Measurements from ENCODE around the gene UPK1A.

UPK1A gene

GRCh38 chr19:35693835-35694599 is 27.7 kb downstream of the UPK1A start:
- peak; percentile 91 for DNase-seq

DNA sequence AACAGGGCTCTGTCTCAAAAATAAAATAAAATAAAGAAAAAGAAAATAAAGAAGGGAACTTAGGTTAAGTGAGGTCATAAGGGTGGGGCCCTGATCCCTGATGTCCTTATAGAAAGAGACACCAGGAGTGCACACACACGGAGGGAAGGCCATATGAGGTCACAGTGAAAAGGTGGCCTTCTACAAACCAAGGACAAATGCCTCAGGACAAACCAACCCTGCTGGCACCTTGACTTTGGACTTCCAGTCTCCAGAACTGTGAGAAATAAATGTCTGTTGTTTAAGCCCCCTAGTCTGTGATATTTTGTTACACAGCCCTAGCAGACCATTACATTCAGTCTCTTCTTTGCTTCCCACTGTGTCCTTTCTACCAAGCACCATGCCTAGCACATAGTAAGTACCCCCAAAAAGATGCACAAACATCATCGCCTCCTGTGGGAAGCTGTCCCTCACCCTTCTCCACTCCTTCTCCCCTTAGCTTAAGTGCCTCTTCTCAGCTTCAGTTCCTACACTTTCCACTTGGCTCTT is 29.6 kb downstream of the UPK1A start:
- DNase-seq: no peak

GRCh38 chr19:35696835-35697234 is 30.5 kb downstream of the UPK1A start:
- no peak for DNase-seq

- peak; percentile 99 for DNase-seq
These were observed 36.1 kb downstream of the UPK1A start for GRCh38 chr19:35702223-35703012.

GRCh38 chr19:35703343-35703742 is 37.0 kb downstream of the UPK1A start:
- no peak for DNase-seq

- DNase-seq: no peak
These were observed 37.9 kb downstream of the UPK1A start, which contains the start of gene ZBTB32 for GRCh38 chr19:35704218-35704617. Gene ZBTB32, plus strand, starts transcription at chr19:35704558. Its CDS starts 10,069 bp downstream, at chr19:35714627.

DNA sequence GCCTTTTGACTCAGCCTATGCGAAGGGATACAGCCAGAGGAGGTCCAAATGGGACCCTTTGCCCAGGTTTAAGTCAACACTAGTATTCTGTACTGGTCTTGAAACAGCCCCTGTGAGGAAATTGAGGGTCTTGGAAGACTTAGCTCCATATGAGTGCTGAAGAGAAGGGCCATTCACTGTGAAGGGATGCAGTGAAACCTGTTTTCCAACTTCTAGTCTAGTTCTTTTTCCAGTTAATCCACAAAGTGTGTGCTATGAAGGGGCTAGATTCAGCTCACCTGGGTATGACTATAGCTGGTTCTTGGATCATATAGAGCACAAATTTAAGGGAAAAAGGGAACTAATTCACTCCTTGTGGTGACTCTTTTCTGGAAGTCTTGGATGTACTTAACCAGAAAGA is 42.1 kb downstream of the UPK1A start:
- no peak for DNase-seq

GRCh38 chr19:35710784-35711723 is 44.7 kb downstream of the UPK1A start:
- DNase-seq: no peak

GRCh38 chr19:35712567-35713505 is 46.5 kb downstream of the UPK1A start:
- DNase-seq: no peak

DNA sequence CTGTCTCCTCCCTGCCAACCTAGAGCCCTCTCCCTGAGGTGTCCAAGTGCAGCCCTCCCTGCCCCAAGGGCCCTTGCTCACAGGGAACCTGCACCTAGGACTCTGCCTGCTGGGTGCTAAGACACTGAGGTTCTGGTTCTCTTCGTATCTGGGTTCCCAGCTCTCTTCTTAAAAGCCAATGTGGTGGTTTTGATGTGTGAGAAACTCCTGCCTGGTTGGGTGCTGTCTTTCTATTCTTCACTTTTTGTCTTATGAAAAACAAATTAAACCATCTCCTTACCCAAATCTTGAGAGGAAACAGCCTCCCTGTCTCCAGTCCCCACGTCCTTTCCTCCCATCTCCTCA is 47.2 kb downstream of the UPK1A start:
- no peak for DNase-seq

GRCh38 chr19:35713904-35714495 is 47.7 kb downstream of the UPK1A start:
- no peak for DNase-seq

GRCh38 chr19:35714601-35715354 is 48.5 kb downstream of the UPK1A start:
- no peak for DNase-seq

- DNase-seq: no peak
These were observed 49.1 kb downstream of the UPK1A start for GRCh38 chr19:35715355-35715809.

- peak; percentile 72 for DNase-seq
These were observed 49.9 kb downstream of the UPK1A start for GRCh38 chr19:35715981-35716800.

DNA sequence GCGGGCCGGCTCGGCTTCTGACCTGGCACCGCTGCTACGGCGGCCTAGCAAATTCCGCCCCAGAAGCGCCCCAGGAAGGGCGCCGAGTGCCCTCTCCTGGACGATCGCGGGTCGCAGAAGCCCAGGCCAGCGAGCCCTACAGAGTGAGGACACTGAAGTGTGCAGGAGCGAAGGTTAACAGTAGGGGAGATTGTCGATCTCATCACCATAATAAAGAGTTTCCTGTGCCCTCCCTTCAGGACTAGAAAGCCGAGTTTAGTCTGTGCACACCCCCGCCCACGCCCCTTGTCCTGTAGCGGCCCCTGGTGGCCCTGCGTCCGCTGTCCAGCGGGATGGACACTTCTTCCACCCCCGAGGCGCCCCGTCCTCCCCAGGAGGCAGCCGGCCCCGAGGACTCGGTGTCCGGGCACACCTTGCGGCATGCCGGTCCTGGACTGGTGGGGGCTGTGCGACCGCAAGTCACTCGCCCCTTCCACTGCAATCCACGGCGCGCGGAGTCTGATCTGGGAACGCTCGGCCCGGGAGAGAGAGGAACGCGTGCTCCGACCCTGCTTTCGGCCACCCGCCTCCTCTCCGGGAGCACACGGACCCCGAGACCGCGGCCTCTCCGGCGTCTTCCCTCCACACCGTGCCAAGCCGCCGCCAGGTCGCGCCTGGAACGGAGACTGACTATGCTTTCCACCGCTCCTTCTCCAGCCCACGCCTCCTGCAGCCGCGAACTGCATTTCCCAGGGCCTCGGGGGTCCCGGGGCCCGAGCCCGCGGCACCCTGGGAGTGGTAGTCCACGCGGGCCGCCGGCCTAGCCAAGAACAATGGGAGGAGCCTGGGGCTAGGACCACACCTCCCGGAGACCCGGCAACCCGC is 50.7 kb downstream of the UPK1A start:
- peak; percentile 95 for DNase-seq

DNA sequence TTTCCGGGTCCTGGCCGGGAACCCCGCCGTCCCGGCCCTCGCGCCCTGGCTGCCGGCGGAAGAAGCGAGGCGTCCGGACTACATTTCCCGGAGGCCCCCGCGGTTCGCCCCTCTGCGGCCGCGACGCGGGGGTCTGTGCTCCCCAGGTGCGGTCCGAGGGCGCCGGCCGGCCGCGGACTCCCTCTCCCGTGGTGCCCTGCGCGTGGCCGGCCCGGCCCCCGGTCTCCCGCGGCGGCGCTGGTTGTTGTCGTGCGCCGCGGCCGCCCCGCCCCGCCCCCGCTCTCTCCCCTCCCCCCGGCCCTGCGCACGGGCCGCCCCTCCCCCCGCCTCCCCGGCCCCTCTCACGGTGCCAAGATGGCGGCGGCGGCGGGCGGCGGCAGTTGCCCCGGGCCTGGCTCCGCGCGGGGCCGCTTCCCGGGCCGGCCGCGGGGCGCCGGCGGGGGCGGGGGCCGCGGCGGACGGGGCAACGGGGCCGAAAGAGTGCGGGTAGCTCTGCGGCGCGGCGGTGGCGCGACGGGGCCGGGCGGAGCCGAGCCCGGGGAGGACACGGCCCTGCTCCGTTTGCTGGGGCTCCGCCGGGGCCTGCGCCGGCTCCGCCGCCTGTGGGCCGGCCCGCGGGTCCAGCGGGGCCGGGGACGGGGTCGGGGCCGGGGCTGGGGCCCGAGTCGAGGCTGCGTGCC is 51.5 kb downstream of the UPK1A start, which contains the start of gene KMT2B:
Gene KMT2B (plus strand): TSS at position 339 of the 680 bp plus-strand sequence. CDS start 16 bp downstream, at position 355.
- DNase-seq: no peak

DNA sequence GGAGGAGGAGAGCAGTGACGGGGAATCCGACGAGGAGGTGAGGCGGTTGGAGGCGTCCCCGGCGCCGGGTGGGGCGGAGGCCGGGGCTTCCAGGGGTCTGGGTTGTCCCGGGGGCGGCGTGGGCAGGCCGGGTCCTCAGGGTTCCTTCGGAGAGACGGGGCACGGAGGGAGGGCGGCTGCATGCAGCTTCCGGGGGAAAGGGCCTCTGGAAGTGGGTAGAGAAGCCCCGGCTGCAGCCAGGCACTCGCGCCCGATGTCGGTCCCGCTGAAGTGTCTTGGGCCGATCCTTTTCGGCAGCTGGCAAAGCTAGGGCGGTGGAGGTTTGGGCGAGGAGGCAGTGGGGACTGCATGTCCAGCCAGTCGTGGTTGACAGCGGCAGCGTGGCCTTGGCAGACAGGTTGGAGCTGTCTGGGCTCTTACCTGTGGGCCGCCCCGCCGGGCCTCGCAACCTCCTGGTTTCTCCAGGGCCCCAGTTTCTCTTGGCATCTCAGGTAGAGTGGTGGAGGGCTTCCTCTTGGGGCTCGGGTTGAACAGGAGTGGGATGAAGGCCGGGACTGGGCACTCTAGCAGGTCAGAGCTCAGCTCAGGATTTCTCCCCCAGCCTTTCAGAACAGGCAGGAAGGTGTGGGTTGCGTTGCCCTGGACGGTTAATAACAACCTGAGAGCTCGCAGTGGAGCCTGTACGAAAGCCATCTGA is 52.2 kb downstream of the UPK1A start:
- no peak for DNase-seq
